NCI-H446 (cell line): ENCODE measurements around the gene FBXO34.

Experiments
- DNase-seq, 2 experiments: peaks; one replicate each; lab custom pipeline; 2025; lab: John Stamatoyannopoulos, UW

The FBXO34 gene

DNA sequence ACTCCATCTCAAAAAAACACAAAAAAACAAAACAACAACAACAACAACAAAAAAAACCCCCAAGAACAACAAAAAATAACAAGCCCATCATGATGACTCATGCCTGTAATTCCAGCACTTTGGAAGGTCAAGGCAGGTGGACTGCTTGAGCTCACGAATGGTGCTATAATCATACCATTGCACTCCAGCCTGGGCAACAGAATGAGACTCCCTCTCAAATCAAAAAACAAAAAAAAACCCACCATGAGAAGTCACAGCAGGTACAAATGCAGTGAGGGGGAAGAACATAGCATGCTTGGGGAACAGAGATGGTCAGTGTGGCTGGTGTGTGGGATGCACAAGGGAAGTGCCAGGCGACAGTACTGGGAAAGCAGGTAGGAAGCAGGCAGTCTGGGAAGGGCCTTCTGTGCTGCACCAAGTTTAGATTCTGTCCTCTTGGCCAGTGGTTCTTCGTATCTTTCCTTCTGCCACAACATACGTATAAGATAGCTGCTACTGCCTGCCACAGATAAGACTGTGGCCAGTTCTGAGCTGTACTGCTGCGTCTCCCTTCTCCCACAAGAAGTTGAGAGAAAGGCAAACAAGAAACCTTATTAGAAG, 112.4 kb downstream of the FBXO34 start:
- no peak for DNase-seq

- no peak for DNase-seq
Observed at GRCh38 chr14:55384536-55384935, 113.3 kb downstream of the FBXO34 start.

GRCh38 chr14:55386037-55386808, 115.0 kb downstream of the FBXO34 start:
- no peak for DNase-seq

DNA sequence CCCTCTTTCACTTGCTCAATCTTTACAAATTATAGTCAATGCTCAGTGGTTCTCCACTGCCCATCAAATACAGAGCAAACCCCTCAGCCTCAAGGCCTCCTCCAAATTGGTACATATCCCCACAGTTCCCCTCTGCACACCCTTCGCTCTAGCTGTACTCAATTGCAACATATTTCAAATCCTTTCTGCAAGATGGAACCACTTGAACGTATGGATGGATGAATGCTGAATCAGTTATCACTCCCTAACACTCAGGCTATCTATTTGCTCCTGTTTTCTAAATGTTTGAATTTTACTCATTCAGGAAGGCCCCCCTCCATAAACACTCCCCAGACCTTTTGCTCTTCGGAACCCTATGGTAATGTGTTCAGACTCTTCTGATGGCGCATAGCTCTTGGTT, 115.9 kb downstream of the FBXO34 start:
- no peak for DNase-seq

DNA sequence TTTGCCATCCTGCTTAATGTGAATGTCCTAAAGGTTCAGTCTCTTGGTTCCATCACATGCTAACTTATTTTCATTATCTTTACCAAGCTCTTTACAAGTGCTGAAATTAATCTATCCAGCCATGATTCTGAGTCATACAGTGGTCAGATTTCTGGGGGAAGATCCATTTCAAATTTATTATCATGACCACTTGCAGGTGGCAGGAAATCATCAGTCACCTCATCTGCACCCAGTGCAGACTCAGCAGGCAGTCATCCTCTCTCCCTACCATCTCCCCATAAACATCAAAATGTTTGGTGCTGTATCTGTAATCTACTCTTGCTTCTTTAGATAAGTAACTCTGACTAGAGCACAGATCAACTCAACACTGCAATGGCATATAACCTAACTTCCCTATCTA, 116.9 kb downstream of the FBXO34 start:
- no peak for DNase-seq

- no peak for DNase-seq
Observed at GRCh38 chr14:55389330-55389729, 118.1 kb downstream of the FBXO34 start.

- DNase-seq = no peak
Observed at GRCh38 chr14:55398679-55399078, 127.5 kb downstream of the FBXO34 start.

DNA sequence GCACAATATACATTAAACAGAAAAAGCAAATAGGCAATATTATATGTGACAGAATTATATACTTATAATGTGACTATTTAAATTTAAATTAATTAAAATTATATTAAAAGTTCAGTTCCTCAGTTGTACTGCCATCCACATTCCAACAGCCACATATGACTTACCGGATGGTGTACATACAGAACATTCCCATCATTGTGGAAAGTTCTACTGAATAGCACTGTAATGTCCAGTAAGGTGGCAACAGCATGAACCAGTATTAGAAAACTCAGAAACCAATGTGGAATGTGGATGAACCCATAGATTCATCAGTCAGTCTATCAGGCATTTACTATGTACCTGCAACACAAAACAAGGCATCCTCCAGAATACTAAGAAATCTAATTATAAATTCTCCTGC, 128.0 kb downstream of the FBXO34 start:
- DNase-seq = no peak

- no peak for DNase-seq
Observed at GRCh38 chr14:55399852-55400251, 128.6 kb downstream of the FBXO34 start.

DNA sequence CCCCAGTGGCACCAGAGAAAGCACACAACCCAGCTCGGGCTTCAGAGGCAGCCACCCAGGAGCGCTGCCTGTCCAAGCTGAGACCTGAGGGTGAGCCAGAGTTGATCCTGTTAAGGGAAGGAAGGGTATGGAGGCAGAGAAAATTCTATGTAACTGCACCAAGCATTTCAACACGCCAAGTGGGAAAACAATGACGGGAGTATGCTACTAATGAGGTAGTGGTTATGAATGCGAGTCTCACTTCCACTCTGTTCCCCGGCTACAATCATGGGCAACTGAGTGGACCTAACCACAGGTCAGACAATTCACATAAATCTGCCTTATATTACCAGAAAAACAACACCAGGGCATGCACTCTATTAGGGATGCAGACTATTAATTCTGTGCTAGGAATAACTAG, 130.5 kb downstream of the FBXO34 start:
- no peak for DNase-seq
